Ishikawa (cell line): ENCODE data around the gene KLK15.
A peak's percentile ranks its signal among the peaks of the same experiment; 100 is the strongest.

Experiments used
- CEBPB ChIP-seq: IDR thresholded peaks from 2 replicates; pipeline ENCODE4 v1.6.1; 2012
- CREB1 ChIP-seq: IDR thresholded peaks from 2 replicates; pipeline ENCODE4 v1.6.1; 2012; ENCODE audit warnings: low read depth
- EGR1 ChIP-seq: IDR thresholded peaks from 2 replicates; pipeline ENCODE4 v1.6.1; 2012
- EP300 ChIP-seq: IDR thresholded peaks from 2 replicates; pipeline ENCODE4 v1.6.1; 2012; ENCODE audit warnings: borderline replicate concordance
- FOXM1 ChIP-seq: IDR thresholded peaks from 2 replicates; pipeline ENCODE4 v1.6.1; 2012; ENCODE audit warnings: low read depth, borderline replicate concordance
- NFIC ChIP-seq: IDR thresholded peaks from 2 replicates; pipeline ENCODE4 v1.6.1; 2012
- RAD21 ChIP-seq: IDR thresholded peaks from 2 replicates; pipeline ENCODE4 v1.6.1; 2012; ENCODE audit warnings: low read depth
- TAF1 ChIP-seq: IDR thresholded peaks from 2 replicates; pipeline ENCODE4 v1.6.1; 2012; ENCODE audit warnings: low read depth, mild to moderate bottlenecking
- TCF12 ChIP-seq: IDR thresholded peaks from 2 replicates; pipeline ENCODE4 v1.6.1; 2012; ENCODE audit warnings: low read depth
- TEAD4 ChIP-seq: IDR thresholded peaks from 2 replicates; pipeline ENCODE4 v1.6.1; 2012
- YY1 ChIP-seq: IDR thresholded peaks from 2 replicates; pipeline ENCODE4 v1.6.1; 2012; ENCODE audit warnings: low read depth
- ZBTB7A ChIP-seq: IDR thresholded peaks from 2 replicates; pipeline ENCODE4 v1.6.1; 2012; ENCODE audit warnings: low read depth
- TF ChIP-seq, protein P1 (sequence below): IDR thresholded peaks from 2 replicates; pipeline ENCODE4 v1.6.1; 2012
- TF ChIP-seq, protein P2 (sequence below): IDR thresholded peaks from 2 replicates; pipeline ENCODE4 v1.6.1; 2012
- TF ChIP-seq, protein P3 (sequence below): IDR thresholded peaks from 2 replicates; pipeline ENCODE4 v1.6.1; 2012; ENCODE audit warnings: low read depth, mild to moderate bottlenecking

Gene KLK15

DNA sequence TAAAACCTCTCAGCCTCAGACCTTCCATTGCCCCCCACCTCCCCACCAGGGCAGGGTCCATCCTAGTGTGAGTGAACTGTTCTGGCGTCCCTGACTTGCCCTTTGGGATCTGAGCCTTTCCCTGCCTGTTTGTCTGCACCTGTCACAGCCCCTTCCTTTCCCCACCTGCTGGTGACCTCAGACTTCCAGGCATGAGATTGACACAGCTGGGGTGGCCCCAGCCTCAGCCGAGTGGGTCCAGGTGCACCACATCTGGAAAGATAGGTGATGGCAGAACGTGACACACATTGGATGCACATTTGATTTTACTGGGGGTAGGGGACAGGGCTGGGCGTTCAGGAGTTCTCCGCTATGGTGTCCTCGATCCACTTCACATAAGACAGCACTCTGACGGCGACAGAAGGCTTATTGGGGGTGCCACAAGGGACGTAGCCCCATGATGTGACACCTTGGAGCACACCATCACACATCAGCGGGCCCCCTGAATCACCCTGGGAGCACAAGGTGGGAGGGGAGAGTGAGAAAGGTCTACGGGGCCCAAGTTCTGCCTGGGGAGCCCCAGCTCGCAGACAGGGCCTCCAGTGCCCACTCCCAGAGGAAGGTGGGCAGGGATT, 14.4 kb downstream of the KLK15 start:
- TF ChIP-seq NFIC (no peak), CEBPB (no peak), FOXM1 (no peak), YY1 (no peak), ZBTB7A (no peak), TAF1 (no peak), TEAD4 (no peak), EP300 (no peak), CREB1 (no peak)
- TF ChIP-seq, protein P1, sequence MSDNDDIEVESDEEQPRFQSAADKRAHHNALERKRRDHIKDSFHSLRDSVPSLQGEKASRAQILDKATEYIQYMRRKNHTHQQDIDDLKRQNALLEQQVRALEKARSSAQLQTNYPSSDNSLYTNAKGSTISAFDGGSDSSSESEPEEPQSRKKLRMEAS, result no peak

DNA sequence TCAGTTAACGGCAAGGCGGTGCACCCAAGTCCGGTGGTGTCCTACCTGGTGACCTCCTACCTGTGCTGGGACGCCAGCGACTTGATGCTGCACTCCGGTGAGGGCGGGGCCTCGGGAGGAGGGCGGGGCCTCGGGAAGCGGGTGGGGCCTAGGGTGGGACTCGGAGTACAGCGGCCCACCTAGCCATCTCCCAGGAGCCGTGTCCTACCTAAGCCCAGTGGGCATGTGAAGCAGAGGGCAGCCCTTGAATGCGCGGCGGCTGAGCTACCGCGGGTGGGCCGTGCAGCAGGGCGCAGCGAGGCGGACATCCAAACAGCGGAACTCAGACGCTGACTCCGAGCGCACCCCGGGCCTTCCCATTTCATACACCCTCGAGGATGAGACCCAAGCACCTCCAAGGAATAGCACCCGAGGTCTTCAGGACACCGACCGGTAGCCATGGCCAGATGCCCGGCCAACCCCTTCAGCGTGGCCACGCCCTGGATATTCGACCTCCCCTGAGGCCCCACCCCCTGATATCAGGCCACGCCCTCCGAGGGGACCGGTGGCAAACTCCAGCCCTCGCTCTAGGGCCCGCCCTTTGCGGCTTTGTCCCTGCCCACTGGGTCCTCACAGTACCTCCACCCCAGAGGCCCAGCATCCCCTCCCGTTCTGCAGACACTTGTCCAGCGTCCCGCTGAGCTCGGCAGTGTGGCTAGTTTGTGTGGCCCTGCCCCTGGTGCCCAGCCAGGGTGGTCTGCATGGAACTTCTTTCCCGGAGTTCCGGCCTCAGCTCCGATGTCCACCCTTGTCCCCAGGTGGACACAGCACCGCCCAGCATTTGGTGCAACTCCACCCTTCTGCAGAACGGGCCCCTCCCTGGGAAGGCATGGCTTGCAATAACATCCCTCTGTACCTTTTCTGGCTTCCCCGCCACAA, 15.2 kb downstream of the KLK15 start:
- TF ChIP-seq FOXM1 (no peak), TAF1 (no peak), CREB1 (no peak), ZBTB7A (no peak), EP300 (no peak)
- TF ChIP-seq, protein P1, result 0 out of 2 replicates have a peak, but pooled peaks have one; percentile 30

DNA sequence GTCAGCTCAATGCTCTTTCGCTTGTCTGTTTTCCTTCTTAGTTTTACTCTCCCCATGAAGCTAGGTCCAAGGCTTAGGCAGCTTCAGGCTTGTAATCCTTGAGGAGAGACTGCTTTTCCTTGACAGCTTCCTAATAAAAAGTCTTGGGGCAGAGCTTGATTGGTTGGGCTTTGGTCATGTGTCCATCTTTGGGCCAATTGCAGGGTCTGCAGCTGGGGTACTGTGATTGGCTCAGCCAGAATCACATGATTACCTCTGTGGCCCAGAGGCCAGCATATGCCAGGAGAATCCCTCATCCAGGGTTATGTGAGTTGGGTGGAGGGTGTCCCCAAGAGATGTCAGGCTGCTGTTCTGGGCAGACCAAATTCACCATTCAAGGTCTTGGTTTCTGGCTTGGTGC, 17.9 kb downstream of the KLK15 start:
- TF ChIP-seq, protein P2, sequence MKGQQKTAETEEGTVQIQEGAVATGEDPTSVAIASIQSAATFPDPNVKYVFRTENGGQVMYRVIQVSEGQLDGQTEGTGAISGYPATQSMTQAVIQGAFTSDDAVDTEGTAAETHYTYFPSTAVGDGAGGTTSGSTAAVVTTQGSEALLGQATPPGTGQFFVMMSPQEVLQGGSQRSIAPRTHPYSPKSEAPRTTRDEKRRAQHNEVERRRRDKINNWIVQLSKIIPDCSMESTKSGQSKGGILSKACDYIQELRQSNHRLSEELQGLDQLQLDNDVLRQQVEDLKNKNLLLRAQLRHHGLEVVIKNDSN, result peak; percentile 60; the same call in 1 of the 2 replicates
- TF ChIP-seq, protein P3, sequence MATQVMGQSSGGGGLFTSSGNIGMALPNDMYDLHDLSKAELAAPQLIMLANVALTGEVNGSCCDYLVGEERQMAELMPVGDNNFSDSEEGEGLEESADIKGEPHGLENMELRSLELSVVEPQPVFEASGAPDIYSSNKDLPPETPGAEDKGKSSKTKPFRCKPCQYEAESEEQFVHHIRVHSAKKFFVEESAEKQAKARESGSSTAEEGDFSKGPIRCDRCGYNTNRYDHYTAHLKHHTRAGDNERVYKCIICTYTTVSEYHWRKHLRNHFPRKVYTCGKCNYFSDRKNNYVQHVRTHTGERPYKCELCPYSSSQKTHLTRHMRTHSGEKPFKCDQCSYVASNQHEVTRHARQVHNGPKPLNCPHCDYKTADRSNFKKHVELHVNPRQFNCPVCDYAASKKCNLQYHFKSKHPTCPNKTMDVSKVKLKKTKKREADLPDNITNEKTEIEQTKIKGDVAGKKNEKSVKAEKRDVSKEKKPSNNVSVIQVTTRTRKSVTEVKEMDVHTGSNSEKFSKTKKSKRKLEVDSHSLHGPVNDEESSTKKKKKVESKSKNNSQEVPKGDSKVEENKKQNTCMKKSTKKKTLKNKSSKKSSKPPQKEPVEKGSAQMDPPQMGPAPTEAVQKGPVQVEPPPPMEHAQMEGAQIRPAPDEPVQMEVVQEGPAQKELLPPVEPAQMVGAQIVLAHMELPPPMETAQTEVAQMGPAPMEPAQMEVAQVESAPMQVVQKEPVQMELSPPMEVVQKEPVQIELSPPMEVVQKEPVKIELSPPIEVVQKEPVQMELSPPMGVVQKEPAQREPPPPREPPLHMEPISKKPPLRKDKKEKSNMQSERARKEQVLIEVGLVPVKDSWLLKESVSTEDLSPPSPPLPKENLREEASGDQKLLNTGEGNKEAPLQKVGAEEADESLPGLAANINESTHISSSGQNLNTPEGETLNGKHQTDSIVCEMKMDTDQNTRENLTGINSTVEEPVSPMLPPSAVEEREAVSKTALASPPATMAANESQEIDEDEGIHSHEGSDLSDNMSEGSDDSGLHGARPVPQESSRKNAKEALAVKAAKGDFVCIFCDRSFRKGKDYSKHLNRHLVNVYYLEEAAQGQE, result no peak
- TF ChIP-seq RAD21, result no peak
- no peak for TF ChIP-seq TEAD4
- no peak for TF ChIP-seq ZBTB7A
- TF ChIP-seq TAF1, result no peak

DNA sequence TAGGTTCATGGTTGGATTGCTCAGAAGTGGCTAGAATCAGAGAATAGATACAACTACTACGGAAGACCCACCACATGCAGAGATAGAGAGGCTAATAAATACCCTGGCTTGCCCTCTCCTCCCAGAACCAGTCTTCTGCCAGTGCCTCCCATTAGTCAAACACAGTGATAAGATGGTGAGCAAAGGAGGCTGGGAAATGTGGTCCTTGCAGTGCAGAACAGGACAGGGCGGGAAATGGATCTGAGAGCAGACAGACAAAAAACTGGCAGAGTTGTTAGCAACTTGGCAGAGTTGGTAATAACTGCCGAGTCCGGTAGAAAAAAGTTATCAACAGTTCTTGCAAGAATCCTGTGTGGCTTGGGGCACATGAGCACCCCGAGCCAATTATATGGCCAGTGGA, 18.5 kb downstream of the KLK15 start:
- TF ChIP-seq RAD21 (no peak), EGR1 (no peak), YY1 (no peak), EP300 (no peak), TAF1 (no peak), CREB1 (no peak), CEBPB (no peak), TEAD4 (no peak), ZBTB7A (no peak), TCF12 (no peak)
- TF ChIP-seq, protein P2, result no peak
- TF ChIP-seq, protein P1, result no peak

DNA sequence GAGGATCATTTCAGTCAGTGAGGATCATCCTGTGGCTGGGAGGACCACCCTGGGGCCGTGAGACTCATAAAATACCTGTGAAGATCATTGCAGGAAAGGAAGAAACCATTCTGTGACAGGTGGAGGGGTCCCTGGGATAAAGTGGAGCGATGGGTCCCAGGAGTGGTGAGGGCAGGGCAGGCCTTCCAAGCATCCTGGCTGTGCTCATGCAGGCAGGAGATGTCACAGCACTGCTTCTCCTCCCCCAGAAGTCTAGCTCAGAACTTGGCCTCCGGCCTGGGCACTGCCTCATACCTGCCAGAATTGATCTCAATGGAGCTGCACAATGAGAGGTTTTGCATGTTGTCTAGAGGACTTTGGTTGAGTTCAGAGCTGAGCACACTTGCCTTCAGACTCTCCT, 20.9 kb downstream of the KLK15 start:
- no peak for TF ChIP-seq RAD21
- TF ChIP-seq, protein P2, result no peak
- TF ChIP-seq EP300, result no peak
- TF ChIP-seq TEAD4, result no peak
- TF ChIP-seq TAF1, result no peak
- no peak for TF ChIP-seq ZBTB7A
- TF ChIP-seq, protein P1, result no peak
- TF ChIP-seq FOXM1, result no peak

DNA sequence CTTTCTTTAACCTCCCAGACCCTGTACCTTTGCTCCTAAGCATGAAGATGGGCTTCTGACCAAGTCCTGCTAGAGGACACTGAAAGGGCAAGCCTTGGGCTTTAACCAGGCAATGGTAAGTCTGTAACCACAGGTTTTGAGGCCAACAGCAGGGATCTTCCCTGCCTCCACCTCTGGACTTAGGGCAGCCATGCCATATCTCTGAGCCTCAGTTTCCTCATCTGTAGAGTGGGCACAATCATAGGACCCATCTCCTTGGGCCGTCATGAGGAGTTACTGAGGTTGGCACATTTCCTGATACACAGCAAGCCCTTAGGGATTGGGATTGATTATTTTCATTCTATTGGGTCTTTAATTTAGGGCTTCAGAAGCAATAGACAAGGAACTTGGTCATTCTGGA, 24.5 kb downstream of the KLK15 start:
- TF ChIP-seq NFIC (no peak), TAF1 (no peak), FOXM1 (no peak), ZBTB7A (no peak), EGR1 (no peak), RAD21 (no peak)
- TF ChIP-seq, protein P3, result no peak
